GM12872 (cell line): Measurements from ENCODE around the gene CDC123.

Experiments
- CTCF ChIP-seq: IDR thresholded peaks from 3 replicates; pipeline ENCODE4 v1.5.1; 2011; ENCODE audit warnings: low read depth, mild to moderate bottlenecking, low read length, moderate library complexity; ENCODE audit not compliant: insufficient read depth

The CDC123 gene

GRCh38 chr10:12184165-12184564 is 11.8 kb upstream of the CDC123 start:
- no peak for TF ChIP-seq CTCF

GRCh38 chr10:12186323-12186722 is 9.7 kb upstream of the CDC123 start:
- no peak for TF ChIP-seq CTCF

- no peak for TF ChIP-seq CTCF
These were observed 8.6 kb upstream of the CDC123 start for GRCh38 chr10:12187321-12187905.

GRCh38 chr10:12188656-12189055 is 7.3 kb upstream of the CDC123 start:
- TF ChIP-seq CTCF = no peak

- no peak for TF ChIP-seq CTCF
These were observed 6.6 kb upstream of the CDC123 start for GRCh38 chr10:12189426-12189825.

- no peak for TF ChIP-seq CTCF
These were observed 4.3 kb upstream of the CDC123 start for GRCh38 chr10:12191715-12192114.

GRCh38 chr10:12193193-12193592 is 2.8 kb upstream of the CDC123 start:
- no peak for TF ChIP-seq CTCF
